Measurements from ENCODE around the gene VAV3.

VAV3 gene

DNA sequence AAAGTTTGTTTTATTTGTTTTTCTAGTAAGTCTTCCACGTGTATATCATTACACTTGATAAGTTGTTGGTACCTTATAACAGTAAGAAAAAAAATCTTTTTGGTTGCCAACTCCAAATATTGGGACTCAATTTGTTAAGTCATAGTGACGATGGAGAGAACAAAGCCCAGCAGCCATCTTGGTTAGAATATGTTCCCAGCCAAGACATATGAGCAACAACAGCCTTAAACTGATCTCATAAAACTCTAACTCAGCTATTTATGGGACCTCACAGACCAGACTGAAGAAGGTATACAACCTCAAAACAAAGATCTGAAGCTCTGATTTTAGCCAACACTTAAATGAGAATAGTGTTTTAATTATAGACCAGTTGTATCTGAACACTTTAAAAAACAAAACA is 281.3 kb downstream of the VAV3 start:
- H3K27ac ChIP-seq = peak overlapping the region; percentile 95
- no peak for TF ChIP-seq ZFX (IDR thresholded peaks at IDR 0.05; ENCODE audit: borderline replicate concordance)
- TF ChIP-seq, protein P1, sequence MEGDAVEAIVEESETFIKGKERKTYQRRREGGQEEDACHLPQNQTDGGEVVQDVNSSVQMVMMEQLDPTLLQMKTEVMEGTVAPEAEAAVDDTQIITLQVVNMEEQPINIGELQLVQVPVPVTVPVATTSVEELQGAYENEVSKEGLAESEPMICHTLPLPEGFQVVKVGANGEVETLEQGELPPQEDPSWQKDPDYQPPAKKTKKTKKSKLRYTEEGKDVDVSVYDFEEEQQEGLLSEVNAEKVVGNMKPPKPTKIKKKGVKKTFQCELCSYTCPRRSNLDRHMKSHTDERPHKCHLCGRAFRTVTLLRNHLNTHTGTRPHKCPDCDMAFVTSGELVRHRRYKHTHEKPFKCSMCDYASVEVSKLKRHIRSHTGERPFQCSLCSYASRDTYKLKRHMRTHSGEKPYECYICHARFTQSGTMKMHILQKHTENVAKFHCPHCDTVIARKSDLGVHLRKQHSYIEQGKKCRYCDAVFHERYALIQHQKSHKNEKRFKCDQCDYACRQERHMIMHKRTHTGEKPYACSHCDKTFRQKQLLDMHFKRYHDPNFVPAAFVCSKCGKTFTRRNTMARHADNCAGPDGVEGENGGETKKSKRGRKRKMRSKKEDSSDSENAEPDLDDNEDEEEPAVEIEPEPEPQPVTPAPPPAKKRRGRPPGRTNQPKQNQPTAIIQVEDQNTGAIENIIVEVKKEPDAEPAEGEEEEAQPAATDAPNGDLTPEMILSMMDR (IDR thresholded peaks at IDR 0.05) = no peak

DNA sequence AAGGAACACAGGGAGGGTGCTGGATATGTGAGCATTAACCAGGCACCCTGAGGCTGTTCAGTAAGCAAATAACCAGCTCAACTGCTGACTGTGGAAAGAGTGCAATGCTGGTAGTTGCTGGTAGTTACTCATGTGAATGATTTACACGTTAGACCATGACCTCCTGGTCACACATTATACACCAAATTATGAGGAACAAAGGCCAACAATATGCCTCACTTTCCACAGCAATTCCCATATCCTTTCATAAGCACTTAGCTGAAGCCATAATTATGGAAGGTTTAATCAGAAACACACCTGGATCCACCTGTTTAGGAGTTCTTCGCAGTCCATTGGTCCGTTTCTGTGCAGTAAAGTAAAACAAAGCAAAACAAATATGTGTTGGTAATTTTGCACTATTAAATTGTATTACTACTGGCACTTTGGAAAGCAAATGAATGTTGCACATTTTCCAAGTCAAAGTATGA is 281.8 kb downstream of the VAV3 start:
- peak overlapping the region; percentile 95 for H3K27ac ChIP-seq

DNA sequence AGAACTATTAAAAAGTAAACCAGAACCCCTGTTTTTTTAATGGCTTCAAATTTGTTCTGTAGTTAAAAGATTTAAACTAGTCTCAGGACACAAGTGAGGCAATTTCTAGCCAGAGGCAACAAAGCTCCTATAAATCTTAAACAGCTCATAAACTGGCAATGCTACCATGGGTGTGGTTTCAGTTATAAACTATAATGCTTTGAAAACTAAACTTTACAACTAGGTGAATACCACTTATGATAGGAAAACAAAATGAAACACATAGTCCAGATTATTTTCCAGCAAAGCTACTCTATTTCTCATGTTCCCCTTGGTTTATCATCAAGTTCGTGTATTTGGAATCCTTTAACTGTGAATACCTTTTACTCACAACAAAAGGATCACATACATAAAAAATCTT is 282.5 kb downstream of the VAV3 start:
- H3K27ac ChIP-seq = peak overlapping the region; percentile 95
- TF ChIP-seq, protein P1 (IDR thresholded peaks at IDR 0.05) = no peak
- no peak for TF ChIP-seq ZFX (IDR thresholded peaks at IDR 0.05; ENCODE audit: borderline replicate concordance)

More for the DNA sequence above, 281.8 kb downstream of the VAV3 start:
- TF ChIP-seq ZFX (IDR thresholded peaks at IDR 0.05; ENCODE audit: borderline replicate concordance) = no peak
- TF ChIP-seq, protein P1 (IDR thresholded peaks at IDR 0.05) = no peak

DNA sequence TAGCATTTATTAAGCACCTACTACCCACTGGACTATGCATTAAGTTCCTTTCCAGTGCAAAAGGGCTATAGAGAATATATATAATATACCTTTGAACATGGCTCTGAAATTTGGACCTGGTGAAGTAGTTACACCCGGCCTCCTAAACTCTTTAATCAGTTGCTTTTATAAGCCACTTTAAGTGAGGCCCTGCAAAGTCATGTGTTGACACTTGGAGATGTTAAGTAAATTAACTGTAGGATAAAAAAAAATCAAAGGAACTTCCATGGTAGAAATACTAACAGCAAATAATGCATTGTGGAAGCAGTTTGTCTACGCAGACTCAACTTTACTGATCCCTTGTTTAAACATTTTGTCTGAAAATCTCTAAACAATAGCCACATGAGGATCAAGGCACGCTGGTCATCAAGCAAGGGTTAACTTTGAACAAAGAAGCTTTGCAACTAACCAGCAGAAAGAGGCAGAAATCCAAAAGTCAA is 283.9 kb downstream of the VAV3 start:
- peak overlapping the region; percentile 95 for H3K27ac ChIP-seq
- no peak for TF ChIP-seq ZFX (IDR thresholded peaks at IDR 0.05; ENCODE audit: borderline replicate concordance)

DNA sequence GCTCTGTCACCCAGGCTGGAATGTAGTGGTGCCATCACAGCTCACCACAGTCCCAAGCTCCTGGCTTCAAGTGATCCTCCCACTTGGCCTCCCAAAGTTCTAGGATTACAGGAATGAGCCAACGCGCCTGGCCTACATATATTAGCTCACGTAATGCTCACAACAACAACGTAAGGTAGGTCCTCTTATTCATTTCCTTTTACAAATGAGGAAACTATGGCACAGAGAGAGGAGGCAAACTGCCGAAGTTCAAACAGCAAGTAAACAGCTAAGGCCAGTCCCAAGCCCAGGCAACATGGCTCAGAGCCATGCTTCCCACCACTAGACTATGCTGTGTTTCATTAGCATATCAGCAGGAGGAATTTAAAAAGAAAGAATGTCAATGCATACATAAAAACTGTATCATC is 284.4 kb downstream of the VAV3 start:
- peak overlapping the region; percentile 95 for H3K27ac ChIP-seq
- no peak for TF ChIP-seq ZFX (IDR thresholded peaks at IDR 0.05; ENCODE audit: borderline replicate concordance)
- TF ChIP-seq, protein P1 (IDR thresholded peaks at IDR 0.05) = no peak

DNA sequence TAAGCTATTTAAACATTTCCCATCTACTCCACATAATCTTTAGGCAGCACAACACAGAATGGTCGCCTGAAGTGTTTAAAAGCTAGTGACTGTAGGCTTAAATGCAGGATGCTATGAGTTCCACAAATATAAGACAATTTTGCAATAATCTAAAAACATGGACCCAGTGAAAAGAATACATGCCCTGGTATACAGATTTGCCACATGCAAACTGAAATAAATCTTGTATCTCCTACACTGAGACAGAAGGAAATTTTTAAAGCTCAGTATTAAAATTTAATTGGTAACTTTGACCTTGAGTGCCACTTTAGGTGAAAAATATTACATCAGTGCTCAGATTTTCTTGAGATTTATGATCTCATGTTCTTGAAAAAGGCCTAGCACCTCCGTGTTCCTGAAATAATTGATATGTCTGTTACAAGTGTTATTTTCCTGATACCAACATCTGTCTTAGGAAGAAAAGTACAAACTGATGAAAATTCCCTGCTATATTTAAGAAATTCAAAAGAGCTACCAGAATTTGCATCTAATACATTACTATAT is 285.5 kb downstream of the VAV3 start:
- no peak overlapping the region for H3K27ac ChIP-seq
- no peak for TF ChIP-seq ZFX (IDR thresholded peaks at IDR 0.05; ENCODE audit: borderline replicate concordance)
- TF ChIP-seq, protein P1 (IDR thresholded peaks at IDR 0.05) = no peak

DNA sequence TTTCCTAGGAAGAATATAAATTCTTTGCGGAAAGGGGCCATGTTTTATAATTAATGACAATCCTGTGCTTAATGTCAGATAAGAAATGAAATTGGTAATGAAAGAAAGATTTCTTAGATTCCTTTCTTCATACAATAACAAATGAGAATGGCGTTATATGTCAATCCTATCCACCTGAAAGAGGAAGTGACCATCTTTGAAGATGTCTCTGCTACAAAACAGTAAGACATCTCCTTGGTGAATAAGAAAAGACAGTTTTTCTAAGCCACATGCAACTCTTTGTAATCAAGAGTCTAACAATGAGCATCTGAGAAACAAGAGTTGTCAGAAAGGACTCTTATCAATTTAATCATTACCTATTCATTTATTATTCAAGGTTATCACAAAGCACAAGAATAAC is 286.0 kb downstream of the VAV3 start:
- TF ChIP-seq ZFX (IDR thresholded peaks at IDR 0.05; ENCODE audit: borderline replicate concordance) = no peak
- TF ChIP-seq, protein P1 (IDR thresholded peaks at IDR 0.05) = no peak
- H3K27ac ChIP-seq = no peak overlapping the region

DNA sequence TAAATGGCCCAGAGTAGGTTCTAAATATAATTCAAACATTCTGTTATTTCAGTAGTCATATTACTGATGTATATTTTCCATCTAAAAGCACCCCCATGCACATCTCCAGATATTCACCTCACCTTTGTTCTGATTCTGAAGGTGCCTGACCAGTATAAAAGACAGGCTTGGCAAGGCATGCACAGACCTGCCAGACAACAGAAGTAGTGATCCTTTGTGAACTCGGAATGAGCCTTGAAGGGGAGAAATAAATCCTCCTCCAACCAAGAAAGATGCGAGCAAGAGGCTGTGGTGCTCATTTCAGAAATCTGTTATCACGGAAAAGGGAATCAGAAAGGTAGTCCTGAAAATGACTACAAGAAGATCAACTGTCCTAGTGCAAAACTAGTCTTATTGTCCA is 287.3 kb downstream of the VAV3 start:
- H3K27ac ChIP-seq = no peak overlapping the region
- TF ChIP-seq, protein P1 (IDR thresholded peaks at IDR 0.05) = no peak
- TF ChIP-seq ZFX (IDR thresholded peaks at IDR 0.05; ENCODE audit: borderline replicate concordance) = no peak

Measured in 22Rv1 (cell line).